ENCODE data around the gene KRT74.

DNA sequence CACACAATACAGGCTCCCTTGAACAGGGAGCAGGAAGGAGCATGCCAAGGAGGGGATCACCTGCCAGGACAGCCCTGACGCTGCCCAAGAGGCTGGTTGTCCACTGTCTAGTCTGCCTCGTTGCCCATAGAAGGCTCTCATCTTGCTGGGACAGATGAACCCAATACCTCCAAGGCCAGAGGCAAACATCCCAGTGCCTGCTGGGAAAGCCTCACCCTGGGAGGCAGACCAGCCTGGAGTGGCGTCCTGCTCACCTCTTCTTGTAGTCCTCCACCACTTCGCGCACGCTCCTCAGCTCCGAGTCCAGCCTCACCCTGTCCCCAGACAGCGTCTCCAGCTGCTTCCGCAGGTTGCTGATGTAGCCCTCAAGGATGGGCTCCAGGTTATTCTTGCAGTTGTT is 42.3 kb upstream of the KRT74 start:
- no peak for TF ChIP-seq TCF7 (CRISPR knock-in tag; IDR thresholded peaks at IDR 0.05; ENCODE audit: low read depth)
- TF ChIP-seq, protein P1, sequence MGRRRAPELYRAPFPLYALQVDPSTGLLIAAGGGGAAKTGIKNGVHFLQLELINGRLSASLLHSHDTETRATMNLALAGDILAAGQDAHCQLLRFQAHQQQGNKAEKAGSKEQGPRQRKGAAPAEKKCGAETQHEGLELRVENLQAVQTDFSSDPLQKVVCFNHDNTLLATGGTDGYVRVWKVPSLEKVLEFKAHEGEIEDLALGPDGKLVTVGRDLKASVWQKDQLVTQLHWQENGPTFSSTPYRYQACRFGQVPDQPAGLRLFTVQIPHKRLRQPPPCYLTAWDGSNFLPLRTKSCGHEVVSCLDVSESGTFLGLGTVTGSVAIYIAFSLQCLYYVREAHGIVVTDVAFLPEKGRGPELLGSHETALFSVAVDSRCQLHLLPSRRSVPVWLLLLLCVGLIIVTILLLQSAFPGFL (CRISPR knock-in tag; IDR thresholded peaks at IDR 0.05; ENCODE audit: borderline replicate concordance), result no peak
- TF ChIP-seq, protein P2, sequence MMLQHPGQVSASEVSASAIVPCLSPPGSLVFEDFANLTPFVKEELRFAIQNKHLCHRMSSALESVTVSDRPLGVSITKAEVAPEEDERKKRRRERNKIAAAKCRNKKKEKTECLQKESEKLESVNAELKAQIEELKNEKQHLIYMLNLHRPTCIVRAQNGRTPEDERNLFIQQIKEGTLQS (CRISPR knock-in tag; conservative IDR thresholded peaks at IDR 0.05), result no peak
- TF ChIP-seq, protein P3, sequence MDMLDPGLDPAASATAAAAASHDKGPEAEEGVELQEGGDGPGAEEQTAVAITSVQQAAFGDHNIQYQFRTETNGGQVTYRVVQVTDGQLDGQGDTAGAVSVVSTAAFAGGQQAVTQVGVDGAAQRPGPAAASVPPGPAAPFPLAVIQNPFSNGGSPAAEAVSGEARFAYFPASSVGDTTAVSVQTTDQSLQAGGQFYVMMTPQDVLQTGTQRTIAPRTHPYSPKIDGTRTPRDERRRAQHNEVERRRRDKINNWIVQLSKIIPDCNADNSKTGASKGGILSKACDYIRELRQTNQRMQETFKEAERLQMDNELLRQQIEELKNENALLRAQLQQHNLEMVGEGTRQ (CRISPR knock-in tag; IDR thresholded peaks at IDR 0.05), result no peak
- TF ChIP-seq ZNF138 (CRISPR knock-in tag; conservative IDR thresholded peaks at IDR 0.05), result no peak
- TF ChIP-seq, protein P4, sequence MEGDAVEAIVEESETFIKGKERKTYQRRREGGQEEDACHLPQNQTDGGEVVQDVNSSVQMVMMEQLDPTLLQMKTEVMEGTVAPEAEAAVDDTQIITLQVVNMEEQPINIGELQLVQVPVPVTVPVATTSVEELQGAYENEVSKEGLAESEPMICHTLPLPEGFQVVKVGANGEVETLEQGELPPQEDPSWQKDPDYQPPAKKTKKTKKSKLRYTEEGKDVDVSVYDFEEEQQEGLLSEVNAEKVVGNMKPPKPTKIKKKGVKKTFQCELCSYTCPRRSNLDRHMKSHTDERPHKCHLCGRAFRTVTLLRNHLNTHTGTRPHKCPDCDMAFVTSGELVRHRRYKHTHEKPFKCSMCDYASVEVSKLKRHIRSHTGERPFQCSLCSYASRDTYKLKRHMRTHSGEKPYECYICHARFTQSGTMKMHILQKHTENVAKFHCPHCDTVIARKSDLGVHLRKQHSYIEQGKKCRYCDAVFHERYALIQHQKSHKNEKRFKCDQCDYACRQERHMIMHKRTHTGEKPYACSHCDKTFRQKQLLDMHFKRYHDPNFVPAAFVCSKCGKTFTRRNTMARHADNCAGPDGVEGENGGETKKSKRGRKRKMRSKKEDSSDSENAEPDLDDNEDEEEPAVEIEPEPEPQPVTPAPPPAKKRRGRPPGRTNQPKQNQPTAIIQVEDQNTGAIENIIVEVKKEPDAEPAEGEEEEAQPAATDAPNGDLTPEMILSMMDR (IDR thresholded peaks at IDR 0.05), result no peak
- no peak for TF ChIP-seq TEAD4 (CRISPR knock-in tag; IDR thresholded peaks at IDR 0.05)
- no peak for TF ChIP-seq SMAD4 (CRISPR knock-in tag; IDR thresholded peaks at IDR 0.05)
- TF ChIP-seq SMAD3 (CRISPR knock-in tag; IDR thresholded peaks at IDR 0.05; ENCODE audit: borderline replicate concordance), result no peak
- TF ChIP-seq, protein P5, sequence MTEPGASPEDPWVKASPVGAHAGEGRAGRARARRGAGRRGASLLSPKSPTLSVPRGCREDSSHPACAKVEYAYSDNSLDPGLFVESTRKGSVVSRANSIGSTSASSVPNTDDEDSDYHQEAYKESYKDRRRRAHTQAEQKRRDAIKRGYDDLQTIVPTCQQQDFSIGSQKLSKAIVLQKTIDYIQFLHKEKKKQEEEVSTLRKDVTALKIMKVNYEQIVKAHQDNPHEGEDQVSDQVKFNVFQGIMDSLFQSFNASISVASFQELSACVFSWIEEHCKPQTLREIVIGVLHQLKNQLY (CRISPR knock-in tag; IDR thresholded peaks at IDR 0.05), result no peak
